ENCODE measurements around the gene DMAC2. TPM values are rescaled to one million over a fixed set of nuclear protein-coding genes. Genes with fewer than 3 reads are reported as not detected.
A peak's percentile ranks its signal among the peaks of the same experiment; 100 is the strongest.

The DMAC2 gene
- total and polyA plus RNA-seq, 2 of the 13 experiments (the other 11 are each of a cell fraction or from before 2014, with no cell fraction given) = 39.0 to 66.0 TPM

- in situ Hi-C loops (cut with HindIII; ENCODE audit: extremely low pct_ligation_motif_present, low pct_unique_long_range_greater_than_20kb) = loop anchor here (5.0 kb wide), 1 partner anchor 120 kb away; no protein-coding TSS in a partner anchor
- peak within 1 kb of the TSS; percentile 77 for H3K4me2 ChIP-seq (ENCODE audit: low read depth, low read length)
- H3K27me3 ChIP-seq (ENCODE audit: control insufficient read depth in 1 of 2, insufficient read depth in 2 of 2, low read length in 2 of 2) = no peaks in the 10 kb centered on the region
- H3K9ac ChIP-seq (ENCODE audit: insufficient read depth, low read depth, low read length) = peak within 1 kb of the TSS; percentile 53
- H4K20me1 ChIP-seq (ENCODE audit: insufficient read depth, low read length) = no peaks in the 10 kb centered on the region
- DNase-seq (ENCODE audit: low spot score) (no peak), ATAC-seq (peak; percentile 36), FAIRE-seq (no peak)
- ChIA-PET CTCF (ENCODE audit: low intra/inter-chr PET ratio, low total read pairs) (no interaction called here), POLR2A (no interaction called here)
- H3K79me2 ChIP-seq (ENCODE audit: insufficient read depth, low read length) = peaks cover 3% of the 10 kb centered on the region
- intact Hi-C loops (cut with micrococcal nuclease; ENCODE audit: unreplicated experiment) = no loop called here
- H3K9me3 ChIP-seq (ENCODE audit: low read length) = no peaks in the 10 kb centered on the region
- H2AFZ ChIP-seq (ENCODE audit: low read length) = peak within 1 kb of the TSS; percentile 85
- peaks cover 45% of the 10 kb centered on the region for H3K4me1 ChIP-seq (ENCODE audit: insufficient read depth, low read length)
- H3K36me3 ChIP-seq (replicated peaks in 1 of 2; ENCODE audit: control insufficient read depth in 1 of 2, insufficient read depth in 2 of 2, low read length in 2 of 2) = no peaks in the 10 kb centered on the region; a peak in 1 of 5 replicates
- H3K4me3 ChIP-seq (replicated peaks in 1 of 3; ENCODE audit: insufficient read depth in 1 of 3, low read depth in 2 of 3, low read length in 3 of 3) = peak within 1 kb of the TSS; percentile 46 to 66 (median 56)
- WGBS (ENCODE audit: low lambda C conversion rate) = 14% methylated on average over 7 of the region's 7 CpGs
- BruUV-seq (replicated peaks) = no TSS peak
- no peak within 1 kb of the TSS for H3K27ac ChIP-seq (ENCODE audit: extremely low read length, insufficient read depth, low read length)
- 0 out of 2 replicates have a peak, but pooled peaks have one; percentile 22 for TF ChIP-seq ARNTL (CRISPR knock-in tag; IDR thresholded peaks at IDR 0.05)
- TF ChIP-seq ELF3 (CRISPR knock-in tag; IDR thresholded peaks at IDR 0.05) = peak; percentile 46
- no peak for TF ChIP-seq PAWR (CRISPR knock-in tag; IDR thresholded peaks at IDR 0.05; ENCODE audit: borderline replicate concordance)
- TF ChIP-seq ZNF883 (CRISPR knock-in tag; IDR thresholded peaks at IDR 0.05; ENCODE audit: not compliant biosample characterization) = no peak
- TF ChIP-seq ZNF792 (CRISPR knock-in tag; IDR thresholded peaks at IDR 0.05) = 0 out of 2 replicates have a peak, but pooled peaks have one; percentile 25
- peak; percentile 46; the same call in 1 of the 2 replicates for TF ChIP-seq PAXIP1 (CRISPR knock-in tag; conservative IDR thresholded peaks at IDR 0.05)
- TF ChIP-seq UBTF (CRISPR knock-in tag; IDR thresholded peaks at IDR 0.05) = 0 out of 2 replicates have a peak, but pooled peaks have one; percentile 31
- TF ChIP-seq ZNF263 (CRISPR knock-in tag; IDR thresholded peaks at IDR 0.05) = 0 out of 2 replicates have a peak, but pooled peaks have one; percentile 15
- TF ChIP-seq PHF8 (CRISPR knock-in tag; IDR thresholded peaks at IDR 0.05) = peak; percentile 26; the same call in 1 of the 2 replicates
- TF ChIP-seq SMAD1 (CRISPR knock-in tag; IDR thresholded peaks at IDR 0.05; ENCODE audit: borderline replicate concordance, low read depth) = no peak
- peak; percentile 36 for TF ChIP-seq ZNF687 (CRISPR knock-in tag; IDR thresholded peaks at IDR 0.05)
- TF ChIP-seq SAP130 (CRISPR knock-in tag; IDR thresholded peaks at IDR 0.05; ENCODE audit: low read depth) = peak; percentile 26; the same call in 1 of the 2 replicates
- TF ChIP-seq ZNF317 (CRISPR knock-in tag; IDR thresholded peaks at IDR 0.05) = peak; percentile 94
These were observed 3.0 kb upstream of the DMAC2 start, which contains the start of gene ERICH4 for GRCh38 chr19:41442473-41443355. Gene ERICH4, plus strand, starts transcription at chr19:41443156. Its CDS starts 14 bp downstream, at chr19:41443170.

All from HepG2 (cell line).